GM18873 (cell line): ENCODE results near the gene DTHD1.

Experiments used
- ATAC-seq: cut with Tn5 transposase; IDR thresholded peaks from one replicate; pipeline ENCODE4 v1.9.1; 2021; ENCODE audit warnings: mild to moderate bottlenecking, moderate library complexity, moderate number of reproducible peaks; ENCODE audit not compliant: unreplicated experiment, low FRiP score

The DTHD1 gene

DNA sequence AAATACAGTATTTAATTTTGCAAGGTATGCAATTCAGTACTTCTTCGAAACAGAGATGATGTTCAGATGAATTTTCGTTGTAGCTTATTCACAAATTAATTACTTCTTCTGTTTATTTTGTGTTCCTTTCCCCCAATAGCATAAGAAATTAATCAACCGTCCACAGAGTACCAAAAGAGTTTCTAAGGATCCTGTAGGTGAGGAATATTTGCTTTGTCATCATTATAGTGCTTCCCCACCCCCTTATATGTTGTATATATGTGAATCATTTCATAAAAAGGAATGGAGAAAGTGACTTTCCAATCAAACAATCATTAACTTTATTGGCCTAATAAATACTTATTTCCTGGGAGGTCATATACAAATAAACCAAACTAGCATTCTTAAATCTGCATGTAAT, 57.6 kb downstream of the DTHD1 start:
- no peak for ATAC-seq

DNA sequence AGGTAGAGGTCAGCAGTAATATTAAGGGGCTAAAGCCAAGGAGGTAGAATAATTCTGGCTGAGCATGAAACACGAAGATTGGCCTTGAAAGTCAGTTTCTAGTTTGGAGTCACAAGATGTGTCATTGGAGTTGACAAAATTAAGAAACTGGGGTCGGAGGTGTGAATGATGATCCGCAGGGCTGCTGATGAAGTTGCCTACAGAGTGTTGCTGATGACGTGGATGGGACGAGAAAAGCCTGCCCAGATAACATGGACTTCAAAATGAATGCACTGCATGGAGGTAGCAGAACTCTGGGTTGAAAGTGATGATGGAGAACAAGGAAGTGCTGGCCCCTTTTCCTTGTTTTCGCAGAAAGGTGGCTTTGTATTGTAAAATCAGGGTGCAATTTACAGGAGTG, 60.5 kb downstream of the DTHD1 start:
- no peak for ATAC-seq

DNA sequence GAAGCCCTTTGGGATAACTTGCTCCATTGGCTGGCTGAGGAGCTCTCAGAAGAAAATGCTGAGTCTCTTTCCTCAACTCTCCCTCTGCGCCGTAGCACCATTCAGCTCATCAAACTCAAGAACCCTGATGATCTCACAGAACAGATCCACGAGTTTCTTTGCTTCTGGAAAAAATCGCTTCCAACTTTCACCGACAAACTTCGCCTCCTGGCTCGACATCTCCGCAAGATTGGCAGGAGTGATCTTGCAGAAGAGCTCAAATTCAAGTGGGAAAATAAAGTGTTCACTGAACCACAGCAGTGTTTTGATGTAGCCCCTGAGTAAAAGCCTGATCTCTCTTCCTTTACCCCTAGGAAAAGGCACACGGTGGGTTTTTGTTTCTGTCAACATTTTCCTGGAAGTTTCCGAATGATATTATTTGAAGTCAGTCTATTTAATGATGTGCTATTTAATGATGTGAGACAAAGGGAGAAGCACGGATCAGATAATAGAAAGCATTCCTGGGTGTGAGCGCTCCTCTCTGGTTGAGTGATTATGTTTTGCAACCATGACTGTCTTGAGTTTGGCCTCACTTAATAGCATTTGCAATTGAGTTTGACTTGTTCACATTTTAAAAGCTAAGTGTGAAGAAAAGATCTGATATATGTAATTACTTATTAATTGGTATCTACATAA, 62.2 kb downstream of the DTHD1 start:
- ATAC-seq = no peak

DNA sequence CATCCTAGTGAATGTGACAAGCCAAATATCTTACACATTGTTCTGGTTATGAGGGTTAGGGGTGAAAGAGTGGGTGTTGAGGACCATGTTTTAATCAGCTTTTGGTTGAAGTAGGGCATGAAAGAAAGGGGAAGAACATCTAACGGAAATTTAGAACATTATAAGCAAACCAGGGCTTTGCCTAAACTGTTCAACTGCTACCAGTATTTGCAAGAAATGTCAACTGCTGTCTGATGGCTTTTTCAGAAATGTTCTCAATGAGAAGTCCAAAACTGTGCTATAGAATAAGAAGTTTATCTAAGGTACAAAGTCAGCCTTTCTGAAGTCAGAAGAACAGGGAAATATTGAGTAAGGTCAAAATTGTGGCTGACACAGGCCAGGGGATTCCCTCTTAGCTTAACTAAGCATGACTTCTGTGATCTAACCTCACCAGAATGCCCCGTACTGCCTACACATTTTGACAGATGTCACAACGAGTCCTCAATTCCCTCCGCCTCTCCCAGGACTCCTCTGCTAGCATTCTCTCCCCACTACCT, 67.1 kb downstream of the DTHD1 start:
- ATAC-seq = peak; percentile 93

DNA sequence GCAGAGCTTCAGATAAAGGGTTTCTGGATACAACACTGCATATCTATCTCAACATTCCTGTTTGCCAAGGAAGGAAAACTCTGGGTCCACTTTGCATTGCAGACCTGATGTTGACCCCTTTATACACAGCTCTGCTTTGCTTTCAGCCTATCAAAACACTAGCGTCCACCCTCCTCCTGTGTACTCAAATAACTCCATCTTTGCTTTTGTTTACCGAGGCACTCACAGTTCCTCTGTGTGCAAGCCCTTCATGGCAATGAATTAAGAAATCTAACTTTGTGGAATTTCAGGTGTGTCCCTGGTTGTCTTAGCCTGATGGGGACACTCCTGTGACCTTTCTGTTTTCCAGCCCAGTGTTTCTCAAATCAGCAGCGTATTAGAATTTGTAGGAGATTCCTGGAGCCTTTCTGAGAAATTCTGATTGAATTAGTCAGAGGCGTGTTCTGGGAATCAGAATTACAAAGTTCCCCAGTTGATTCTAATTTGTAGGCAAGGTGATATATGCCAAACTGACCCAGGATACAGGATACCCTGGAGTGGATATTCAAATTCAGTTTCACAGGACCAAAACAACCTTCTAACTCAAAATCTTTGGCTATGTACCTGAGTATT, 68.6 kb downstream of the DTHD1 start:
- ATAC-seq = no peak

DNA sequence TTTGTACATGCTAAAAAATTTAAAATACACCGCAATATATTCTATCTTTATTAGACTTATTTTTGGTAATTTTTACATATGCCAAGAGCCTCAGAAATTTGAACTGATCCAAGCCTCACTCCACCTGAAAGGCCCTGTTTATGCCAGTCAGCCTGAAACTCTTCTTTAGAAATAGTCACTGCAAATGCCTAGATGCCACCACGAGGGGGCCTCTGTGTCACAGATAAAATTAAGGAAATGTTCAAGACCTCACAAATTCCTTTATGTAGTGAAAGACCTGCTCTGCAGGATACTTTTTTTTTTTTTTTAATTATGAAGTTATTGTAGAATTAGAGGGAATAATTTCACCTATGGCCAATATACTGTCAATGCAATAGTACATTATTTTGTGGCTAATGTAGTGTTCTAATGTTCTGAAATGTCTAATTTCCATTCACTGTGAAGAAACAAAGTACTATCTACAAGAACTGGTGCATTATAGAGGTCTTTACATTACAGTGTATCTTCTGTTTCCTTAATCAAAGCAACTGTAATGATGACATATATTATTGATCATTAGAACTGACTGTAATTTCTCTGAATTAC, 69.8 kb downstream of the DTHD1 start:
- peak; percentile 51 for ATAC-seq

DNA sequence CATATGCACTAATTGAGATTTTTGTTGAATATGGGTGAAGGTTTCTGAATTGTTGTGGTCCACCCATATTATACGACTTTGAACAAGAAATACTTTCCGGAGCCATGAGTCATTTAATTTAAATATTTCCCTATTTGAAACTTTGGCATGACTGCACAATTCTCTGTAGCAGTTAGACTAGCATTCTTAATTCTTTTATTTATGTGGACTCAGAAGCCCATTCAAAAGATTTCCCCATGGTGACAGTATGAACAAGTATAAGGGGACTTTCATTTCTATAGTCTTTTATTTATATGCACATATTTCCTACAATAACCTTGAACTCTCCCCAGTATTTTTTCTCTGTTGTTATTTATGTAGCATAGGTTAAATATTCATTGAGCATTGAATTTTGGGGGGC, 72.6 kb downstream of the DTHD1 start:
- ATAC-seq = no peak

DNA sequence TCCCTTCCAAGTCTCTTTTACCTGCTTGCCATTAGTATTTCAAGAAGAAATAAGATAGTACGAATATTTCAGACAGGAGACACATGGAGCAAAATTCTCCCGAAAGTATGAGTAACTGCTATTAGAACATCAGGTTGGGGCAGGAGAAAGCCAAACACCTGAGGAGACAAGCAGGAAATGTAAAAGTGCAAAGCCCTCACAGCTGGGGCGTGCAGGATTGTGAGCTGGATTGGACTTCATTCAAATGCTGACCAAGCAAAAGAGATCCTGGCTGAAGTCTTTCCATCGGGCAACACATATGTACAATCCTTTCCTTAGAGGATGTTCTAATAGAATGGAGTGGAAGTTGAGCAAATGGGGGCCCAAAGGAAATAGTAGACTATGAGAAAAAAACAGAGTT, 76.8 kb downstream of the DTHD1 start:
- ATAC-seq = no peak

DNA sequence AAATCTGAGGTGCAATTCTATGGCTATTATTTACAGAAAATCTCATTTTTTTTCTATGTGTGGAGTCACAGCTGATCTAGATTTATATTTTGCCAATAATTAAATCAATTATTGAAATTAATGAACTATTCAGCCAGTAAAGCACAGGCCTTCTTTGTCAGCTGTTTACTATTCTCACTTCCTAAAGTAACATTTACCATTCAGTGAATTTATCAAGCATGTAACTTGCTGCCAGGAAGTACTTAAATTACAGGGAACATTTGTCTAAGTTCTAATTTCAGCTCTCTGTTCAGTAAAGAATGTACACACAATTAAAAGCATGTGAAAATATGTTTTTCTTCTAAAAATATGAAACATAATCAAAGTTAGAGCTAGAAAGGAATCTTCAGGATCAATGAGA, 79.3 kb downstream of the DTHD1 start:
- no peak for ATAC-seq

DNA sequence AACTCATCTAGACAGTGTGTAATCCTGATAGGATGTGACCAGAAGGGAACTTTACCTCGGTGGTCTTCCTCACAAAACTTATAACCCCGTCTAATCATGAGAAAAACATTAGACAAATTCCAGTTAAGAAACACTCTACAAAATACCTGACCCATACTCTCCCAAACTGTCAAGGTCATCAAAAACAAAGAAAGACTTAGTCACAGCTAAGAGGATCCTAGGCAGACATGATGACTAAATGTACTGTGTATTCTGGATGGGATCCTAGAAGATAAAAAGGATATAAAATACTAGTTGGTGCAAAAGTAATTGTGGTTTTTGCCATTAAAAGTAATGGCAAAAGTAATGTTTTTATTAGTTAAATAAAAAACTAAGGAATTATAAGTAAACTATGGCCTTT, 81.6 kb downstream of the DTHD1 start:
- ATAC-seq = no peak

DNA sequence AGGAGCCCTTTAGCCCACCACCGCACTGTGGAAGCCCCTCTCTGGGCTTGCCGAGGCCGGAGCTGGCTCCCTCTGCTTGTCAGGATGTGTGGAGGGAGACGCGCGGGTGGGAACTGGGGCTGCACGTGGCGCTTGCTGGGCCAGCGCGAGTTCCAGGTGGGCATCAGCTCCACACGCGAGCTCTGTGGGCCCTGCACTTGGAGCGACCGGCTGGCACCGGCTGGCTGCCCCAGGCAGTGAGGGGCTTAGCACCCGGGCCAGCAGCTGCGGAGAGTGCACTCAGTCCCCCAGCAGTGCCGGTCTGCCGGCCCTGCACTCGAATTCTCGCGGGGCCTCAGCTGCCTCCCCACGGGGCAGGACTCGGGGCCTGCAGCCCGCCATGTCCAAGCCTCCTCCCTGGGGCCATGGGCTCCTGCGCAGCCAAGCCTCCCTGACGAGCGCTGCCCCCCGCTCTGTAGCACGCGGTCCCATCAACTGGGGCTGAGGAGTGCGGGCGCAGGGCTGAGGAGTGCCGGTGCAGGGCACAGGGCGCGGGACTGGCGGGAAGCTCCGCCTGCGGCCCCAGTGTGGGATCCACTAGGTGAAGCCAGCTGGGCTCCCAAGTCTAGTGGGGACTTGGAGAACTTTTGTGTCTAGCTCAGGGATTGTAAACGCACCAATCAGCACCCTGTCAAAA, 93.6 kb downstream of the DTHD1 start:
- no peak for ATAC-seq

DNA sequence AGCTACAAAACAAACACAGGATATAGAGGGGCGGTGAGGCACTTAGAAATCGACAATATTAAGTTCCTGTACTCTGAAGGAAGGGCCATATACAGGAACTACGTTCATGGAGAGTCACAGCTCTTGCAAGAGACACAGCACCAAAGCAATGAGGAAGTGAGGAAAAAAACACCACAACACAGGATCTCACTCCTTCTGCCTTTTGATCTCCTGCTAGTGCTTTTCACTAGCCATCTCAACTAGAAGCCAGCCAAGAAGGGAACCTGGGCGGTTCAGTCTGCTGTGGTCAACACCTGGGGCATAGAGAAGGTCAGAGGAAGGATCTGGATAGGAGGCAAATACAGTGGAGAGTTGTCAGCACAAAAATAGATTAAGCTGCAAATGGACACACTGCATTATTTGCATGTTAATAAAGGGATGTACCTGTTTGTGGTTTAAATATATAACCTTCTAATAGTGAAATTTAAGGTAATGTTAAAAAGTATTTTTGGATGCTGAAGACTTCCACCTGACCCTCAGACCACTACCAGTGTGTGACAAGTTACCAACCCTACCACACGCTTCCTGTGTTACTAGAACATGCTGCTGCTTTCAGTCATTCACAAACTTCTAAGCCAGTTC, 104.6 kb downstream of the DTHD1 start:
- peak; percentile 86 for ATAC-seq

DNA sequence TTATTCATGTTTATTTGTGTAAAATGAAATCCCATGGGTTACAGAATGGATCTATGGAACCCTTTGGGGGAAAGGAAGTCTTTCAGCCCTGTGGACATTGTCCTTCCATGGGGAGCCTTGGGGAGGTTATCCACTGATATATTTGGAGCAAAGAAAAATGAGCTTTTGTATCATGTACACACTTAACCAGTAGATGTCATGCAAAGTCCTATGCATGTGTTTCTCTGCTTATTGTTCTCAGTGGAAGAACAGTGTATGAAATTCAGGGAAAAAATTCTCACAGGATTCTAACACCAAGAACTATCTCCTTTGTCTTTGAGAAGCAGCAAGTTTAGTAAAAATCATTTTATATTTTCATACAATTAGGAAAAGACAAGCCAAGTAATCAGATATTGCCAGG, 105.3 kb downstream of the DTHD1 start:
- no peak for ATAC-seq

DNA sequence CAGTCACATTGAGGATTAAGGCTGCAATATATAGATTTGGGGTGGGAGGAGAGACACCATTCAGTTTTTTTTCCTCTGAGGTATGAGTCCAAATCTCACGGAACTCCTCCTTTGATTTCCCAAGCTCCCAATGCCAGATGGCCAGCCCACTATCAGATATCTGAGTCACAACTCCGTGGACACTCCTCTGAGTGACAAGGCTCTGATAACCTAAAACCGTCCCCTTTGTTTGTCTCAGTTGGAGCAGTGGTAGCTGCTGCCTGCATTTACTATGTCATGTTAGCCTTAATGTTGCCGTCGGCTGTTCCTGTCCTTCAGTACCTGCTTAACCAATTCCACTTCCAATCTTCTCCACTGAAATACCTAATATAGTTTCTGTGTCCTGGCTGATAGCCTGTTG, 107.3 kb downstream of the DTHD1 start:
- no peak for ATAC-seq

DNA sequence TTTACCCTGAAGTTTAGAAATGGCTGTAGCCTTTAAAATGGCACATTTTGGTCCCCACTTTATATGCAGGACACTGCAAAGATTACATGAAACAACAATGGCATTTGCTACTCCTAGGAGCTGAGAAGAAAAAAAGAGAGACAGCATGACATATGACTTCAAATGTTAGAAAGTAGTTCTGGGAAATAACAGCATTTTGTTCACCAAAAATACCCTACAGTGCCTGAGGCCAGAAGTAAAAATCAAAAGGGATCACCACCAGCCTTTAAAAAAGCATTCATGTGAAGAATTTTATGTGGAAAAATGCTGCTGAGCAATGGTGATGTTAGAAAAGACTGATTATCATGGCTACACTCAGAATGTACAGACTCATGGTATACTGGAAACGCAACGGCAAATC, 110.0 kb downstream of the DTHD1 start:
- no peak for ATAC-seq

DNA sequence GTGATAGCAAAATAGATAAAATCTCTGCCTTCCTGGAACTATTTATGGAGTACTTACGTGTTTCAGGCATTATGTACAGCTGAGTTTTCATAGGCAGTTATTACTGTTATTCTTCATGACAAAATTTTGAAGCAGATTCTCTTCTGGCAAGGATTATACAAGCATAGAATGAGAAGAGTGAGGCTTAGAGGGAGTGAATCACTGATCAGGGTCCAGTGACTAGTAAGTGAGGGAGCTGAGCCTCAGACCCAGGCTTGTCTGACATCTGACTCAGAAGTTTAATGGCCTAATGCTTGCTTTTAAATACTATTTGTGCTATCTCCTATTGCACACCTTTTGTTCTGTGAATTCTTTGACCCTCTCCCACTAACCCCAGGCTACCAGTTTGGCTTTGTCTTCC, 110.6 kb downstream of the DTHD1 start:
- no peak for ATAC-seq

DNA sequence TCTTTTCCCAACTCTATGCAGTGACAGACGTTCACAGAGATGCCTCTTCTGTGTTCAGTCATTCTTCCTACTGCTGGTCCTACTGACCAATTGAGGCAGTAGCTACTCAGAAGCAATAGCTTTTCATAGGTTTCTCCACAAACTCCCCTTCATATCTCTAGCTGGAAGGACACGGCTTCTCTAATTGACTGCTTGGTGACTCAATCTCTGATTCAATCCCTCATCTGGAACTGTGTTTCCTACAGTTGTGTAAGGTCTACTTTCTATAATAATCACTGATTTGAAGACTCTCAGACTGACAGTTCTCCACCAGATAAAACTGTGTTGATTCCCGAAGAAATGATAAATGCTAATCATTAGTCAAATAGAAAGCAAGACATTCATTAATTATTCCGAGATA, 111.5 kb downstream of the DTHD1 start:
- no peak for ATAC-seq
